Breast epithelium (tissue), 3 donors: ENCODE measurements around the gene ATP1B1.

Source experiments
- CTCF ChIP-seq, 3 donors: fragments of 450-650 bp; IDR thresholded peaks; one replicate each; pipeline ENCODE4 v1.5.1; 2016 to 2017; ENCODE audit warnings: antibody characterized with exemption in 3 of 3, mild to moderate bottlenecking in 3 of 3, moderate library complexity in 3 of 3
- POLR2AphosphoS5 ChIP-seq, 3 donors: sonication (generic); formaldehyde crosslinking; IDR thresholded peaks; one replicate each; pipeline ENCODE4 v1.6.1; 2017; ENCODE audit warnings: antibody characterized with exemption in 3 of 3

DNA sequence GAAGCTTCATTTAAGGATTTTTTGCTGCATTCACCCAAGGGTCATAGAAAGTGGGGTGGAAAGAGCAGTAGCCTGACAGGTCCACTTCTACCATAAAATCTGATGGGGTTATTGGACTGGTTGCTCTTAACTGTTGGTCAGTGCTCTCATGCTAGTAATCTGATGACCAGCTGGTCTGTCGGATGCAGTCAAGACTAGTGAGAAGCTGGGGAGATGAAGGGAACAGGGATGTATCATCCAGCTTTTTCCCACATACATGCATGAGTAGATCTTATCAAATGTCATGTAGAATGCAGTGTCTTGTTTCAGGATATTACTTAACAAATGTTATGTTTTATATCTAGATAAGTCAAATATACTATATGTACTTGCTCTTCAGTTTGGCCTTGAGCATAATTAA is 11.1 kb downstream of the ATP1B1 start:
- no peak for TF ChIP-seq CTCF (IDR thresholded peaks at IDR 0.05)
- TF ChIP-seq POLR2AphosphoS5 (IDR thresholded peaks at IDR 0.05) = no peak
